Endothelial cell of hepatic sinusoid (primary cell): ENCODE results near the gene CBX5.
"Not testable (repeated sequence)": the region's sequence is repeated elsewhere in the genome, so short reads cannot be mapped to it uniquely, and the experiment has no call there.

Experiments
- in situ Hi-C: cut with HindIII; loops from 2 replicates; pipeline ENCODE4 v1.10.0; 2017; ENCODE audit warnings: low sequenced_read_pairs

Gene CBX5

DNA sequence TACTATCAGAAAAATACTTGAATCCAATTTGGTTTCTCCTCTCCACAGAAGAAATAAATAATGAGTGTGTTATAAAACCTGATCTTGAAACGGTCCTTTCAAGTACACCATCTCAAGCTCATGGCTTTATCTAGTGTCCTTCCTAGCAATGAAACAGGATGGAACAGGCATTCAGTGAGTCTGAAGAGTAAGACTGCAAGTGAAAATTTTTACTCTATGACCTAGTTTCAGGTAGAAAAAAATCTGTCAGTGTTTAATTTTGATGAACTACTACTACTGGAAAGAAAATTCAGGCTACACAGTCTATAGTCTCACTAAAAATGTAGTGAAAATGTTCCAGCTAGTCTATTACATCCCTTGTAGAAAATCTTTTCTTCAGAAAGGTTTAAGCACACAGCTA is 7.7 kb downstream of the CBX5 start:
- in situ Hi-C loops = no loop called here

DNA sequence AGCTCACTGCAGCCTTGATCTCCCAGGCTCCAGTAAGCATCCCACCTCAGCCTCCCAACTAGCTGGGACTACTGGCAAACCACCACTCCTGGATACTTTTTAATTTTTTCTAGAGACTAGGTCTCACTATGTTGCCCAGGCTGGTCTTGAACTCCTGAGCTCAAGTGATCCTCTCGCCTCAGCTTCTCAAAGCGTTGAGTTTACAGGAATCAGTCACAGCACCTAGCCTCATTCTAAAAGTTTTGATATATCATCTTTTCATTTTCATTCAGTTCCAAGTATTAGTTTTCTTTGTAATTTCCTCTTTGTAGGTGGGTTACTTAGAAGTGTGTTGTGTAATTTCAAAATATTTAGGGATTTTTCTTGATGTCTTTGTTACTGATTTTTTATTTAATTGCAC is 9.6 kb downstream of the CBX5 start:
- in situ Hi-C loops = no loop called here

DNA sequence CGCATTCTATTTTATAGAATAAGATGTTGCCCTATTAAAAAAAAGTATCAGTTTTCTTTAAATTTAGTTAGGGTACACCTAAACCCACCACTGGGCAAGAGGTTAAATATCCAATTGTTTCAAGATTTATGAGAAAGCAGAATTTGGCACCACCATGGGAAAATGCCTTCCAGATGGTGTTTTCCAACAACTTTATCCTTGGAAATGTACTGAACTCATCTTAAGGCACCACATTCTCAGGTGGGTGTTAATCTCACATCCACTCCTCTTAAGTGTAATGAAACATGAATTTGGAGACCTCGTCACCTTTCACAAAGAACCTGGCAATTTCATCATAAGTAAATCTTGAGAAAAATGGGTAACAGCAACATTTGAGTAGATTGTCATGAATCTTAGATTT is 13.1 kb downstream of the CBX5 start:
- in situ Hi-C loops = no loop called here

DNA sequence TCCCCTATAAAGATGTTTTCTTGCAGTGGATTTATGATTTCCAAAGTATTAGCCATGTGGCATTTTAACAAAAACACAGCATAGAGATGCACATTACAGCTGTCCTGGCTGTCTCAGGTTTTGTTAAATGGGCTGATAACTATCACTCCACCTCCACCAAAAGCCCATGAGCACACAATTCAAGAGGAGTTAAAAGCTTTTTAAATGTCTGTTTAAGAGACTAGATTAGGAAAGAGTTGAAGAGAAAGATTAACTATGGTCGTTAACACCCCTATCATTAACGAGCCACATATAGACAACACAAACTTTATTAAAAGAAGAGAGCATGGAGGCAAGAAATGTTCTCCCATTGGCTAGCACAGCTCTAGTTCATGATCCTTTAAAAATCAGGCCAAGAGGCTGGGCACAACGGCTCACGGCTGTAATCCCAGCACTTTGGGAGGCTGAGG is 14.5 kb downstream of the CBX5 start:
- in situ Hi-C loops = no loop called here

DNA sequence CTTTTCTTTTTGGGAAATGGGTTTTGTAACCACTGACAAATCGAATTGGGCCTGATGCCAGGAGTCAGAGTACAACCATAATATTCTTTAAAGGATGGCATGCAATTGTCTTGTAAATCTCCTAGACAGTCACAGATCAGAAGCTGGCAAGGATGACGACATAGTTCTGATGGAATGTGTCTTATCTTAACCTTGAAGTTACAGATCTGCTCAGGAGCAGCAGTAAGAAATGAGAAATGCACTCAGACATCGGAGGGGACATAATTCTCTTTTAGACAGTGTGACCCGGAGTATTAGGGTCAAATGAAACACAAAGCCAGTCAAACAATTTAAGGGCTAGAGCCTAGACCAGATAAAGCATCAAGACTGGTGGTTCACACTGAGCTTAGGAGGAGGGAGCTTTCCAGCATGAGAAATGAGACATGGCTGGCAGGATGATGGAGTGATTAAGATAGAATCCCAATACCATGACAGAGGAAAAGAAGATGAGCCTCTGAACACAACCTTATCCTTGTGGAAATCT is 17.5 kb downstream of the CBX5 start:
- in situ Hi-C loops = no loop called here

DNA sequence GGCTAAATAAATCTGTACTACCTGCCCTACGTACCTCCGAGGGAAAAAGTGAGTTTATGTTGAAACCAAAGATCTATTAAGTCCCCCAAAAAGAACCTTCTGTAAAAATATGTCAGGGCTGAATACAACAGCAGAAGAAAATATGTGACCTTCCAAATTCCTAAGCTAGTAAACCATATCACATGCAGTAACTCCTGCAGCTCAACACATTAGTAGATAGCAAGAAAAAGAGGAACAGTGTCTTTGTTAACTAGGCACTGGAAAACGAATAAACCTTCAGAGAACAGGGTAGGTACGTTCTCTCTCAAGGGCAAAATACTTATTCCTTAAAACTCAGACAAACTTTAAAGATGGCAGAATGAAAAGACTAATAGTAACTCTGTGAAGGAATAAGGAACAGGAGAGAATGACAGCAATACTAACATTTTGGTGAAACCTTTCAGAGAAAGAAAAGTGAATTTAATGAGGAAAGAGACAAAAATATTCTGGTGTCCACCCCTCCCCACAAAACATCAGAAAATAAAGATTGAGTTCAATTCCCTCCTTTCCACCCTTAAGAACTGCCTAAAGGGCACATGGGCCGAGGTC is 18.0 kb downstream of the CBX5 start:
- in situ Hi-C loops = no loop called here

DNA sequence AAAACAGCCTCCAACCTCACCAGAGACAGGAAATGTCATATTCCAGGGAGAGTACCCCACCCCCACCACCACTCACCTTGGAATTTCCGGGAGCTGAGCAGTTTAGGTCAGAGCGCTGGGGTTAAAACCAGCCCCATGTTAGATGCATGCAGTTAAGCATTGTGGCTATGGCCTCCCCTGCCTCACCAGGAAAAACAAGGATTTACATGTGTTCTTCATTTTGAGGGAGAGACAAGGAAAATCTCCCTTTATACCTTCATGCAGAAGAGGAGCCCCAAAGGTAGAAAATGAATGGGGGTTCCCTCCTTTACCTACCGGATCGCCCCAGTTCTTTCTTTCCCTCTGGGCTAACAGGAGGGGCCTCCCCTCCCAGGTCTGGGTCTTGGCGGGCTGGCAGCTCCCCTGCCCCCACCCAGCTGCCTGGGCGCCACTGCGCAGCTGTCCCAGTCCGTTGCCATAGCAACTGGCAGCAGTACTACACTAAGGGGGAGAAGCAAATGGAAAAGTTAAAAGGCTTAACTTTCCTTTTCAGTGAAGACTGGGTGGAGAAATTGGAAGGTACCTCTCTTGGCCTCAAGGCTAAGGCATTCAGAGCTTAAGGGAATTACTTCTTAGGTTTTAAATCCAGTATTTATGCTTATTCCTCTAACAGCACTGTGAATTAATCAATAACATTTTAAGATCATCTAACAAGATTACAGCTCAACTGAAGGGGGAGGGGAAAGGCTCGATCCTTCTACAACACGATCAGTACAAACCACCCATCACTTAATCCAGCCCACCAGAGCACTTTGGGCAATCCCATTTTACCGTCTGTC is 20.5 kb downstream of the CBX5 start:
- in situ Hi-C loops = no loop called here

DNA sequence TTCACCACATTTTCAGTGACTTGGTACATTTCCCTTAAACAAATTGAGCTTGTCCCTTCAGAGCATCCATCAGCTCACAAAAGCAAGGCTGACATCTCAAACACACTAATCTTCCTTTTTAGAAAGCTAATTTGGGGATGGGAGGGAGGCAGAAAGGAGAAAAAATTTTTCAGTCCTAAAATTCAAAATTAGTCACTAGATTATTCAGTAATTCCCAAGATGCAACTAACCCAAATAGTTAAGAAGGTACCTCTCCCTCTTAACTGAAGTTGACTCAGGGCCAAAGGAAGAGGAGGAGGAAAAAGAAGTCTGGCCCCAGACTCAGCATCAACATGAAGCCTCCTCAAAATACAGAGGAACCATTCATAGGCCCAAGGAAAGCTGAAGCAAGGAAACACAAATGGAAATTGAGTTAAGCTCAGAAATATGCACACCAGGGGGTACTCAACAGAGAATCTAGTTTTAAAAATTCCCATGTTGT is 21.7 kb downstream of the CBX5 start:
- in situ Hi-C loops = no loop called here

DNA sequence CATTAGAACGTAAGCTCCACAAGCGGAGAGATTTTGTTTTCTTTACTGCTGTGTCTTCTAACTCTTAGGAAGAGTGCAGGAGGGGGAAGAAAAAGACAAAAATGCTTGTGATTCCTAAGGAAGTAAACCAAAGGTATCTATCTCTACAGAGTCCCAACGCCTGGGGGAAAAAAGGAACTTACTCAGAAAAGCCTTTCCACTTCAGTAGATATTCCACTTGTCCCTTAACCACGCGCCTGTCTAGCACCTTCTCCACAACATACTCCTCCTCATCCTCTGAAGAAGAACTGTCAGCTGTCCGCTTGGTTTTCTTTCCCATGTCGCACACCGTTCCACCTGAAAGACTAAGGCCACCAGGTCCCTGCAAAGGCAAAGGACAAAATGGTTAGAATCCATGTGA is 22.6 kb downstream of the CBX5 start:
- in situ Hi-C loops = no loop called here

DNA sequence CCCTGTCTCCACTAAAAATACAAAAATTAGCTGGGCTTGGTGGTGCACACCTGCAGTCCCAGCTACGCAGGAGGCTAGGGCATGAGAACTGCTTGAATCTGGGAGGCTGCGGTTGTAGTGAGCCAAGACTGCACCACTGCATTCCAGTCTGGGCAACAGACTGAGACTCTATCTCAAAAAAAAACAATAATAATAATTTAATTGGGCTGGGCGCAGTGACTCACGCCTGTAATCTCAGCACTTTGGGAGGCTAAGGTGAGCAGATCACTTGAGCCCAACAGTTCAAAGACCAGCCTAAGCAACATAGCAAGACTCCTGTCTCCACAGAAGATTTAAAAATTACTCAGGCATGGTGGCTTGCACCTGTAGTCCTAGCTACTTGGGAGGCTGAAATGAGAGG is 26.7 kb downstream of the CBX5 start:
- in situ Hi-C loops = no loop called here

DNA sequence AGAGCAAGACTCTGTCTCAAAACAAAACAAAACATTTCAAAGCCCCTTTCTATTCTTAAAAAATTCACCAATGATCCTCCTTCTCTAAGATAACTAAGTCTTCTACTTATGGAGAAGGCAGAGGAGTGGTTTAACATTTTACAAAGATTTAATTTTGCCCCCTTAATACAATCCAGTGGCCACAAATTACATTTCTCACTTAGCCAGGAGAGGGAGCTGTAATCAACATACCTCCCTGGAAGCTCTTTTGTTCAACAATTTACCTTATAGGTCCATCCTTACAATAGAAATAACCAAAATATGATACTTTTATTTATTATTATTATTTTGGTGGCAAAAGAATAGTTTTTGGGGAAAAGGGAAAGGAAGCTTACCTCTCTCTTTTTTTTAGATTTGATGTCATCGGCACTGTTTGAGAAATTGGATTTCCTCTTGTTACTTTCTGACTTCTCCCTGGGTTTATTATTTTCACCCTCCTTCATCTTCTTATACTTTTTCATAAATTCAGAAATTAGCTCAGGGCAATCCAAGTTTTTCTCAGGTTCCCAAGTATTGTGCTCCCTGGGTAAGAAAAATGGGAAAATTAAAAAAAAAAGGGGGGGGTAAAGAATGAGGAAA is 28.1 kb downstream of the CBX5 start:
- in situ Hi-C loops = no loop called here

DNA sequence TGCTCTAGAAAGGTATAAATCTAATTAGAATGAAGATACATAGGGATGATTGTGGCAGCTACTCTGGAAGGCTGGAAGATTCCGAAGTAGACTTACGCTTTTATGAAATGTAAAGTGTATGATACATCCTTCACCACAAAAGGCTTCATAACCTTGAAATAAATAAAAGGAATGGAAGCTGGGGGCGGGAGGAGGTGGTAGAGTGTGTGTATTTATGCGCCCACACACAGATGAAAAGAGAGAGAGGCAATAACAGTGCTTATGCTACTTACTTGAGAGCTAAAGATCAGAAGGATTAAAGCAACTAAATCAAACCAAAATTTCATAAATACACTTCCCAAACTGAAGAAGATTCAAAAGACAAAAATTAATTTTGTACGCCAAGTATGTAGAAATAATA is 30.4 kb downstream of the CBX5 start:
- in situ Hi-C loops = no loop called here

DNA sequence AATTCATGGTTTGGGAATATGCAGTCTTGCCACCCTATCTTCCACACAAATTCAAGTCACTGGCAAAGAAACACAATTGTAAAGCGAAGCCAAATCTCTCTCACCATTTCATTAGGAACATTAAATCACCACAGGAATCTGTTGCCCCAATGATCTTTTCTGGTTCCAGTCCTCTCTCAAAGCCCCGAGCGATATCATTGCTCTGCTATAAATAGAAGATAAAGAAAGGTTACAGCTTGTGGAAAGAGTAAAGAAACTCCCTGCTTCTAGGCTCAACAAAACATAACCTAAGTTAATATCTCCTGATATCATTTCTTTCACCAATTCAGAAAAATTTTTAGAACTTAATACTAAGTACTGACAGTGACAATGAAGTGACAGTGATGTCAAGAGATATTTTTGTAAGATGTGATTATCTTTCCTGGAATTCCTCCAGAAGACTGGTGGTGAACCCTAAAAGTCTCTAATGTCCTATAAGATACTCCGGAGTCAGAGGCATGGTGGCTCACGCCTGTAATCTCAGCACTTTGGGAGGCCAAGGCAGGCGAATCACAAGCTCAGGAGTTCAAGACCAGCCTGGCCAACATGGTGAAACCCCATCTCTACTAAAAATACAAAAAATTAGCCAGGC is 33.8 kb downstream of the CBX5 start:
- in situ Hi-C loops = no loop called here

DNA sequence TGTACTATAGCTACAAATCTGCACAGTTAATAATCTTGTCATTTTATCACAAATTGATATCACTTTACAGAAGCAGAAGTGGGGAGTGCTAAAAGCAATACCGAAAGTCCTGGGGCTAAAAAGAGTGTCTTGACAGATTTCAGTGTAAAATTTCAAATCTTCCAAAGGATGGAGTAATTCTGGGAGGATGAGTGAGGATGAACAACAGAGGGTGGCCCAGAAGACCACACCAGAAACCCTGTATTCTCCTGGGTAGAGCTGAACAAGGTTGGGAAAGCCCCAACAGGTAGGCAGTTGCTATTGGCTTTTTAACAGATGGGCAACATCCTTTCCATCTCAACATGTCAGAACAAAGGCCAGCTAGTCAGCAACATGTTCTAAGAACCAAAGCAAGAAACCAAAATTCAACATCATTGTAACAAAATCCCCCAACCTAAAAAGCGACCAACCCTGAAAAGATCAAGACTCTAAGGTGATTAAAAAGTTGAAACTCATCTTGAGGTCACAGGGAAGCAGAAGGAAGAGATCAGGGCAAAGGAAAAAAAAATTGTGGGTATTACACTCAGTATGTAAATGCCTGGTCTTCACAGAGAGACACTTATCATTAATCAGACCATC is 38.8 kb downstream of the CBX5 start:
- in situ Hi-C loops = no loop called here

DNA sequence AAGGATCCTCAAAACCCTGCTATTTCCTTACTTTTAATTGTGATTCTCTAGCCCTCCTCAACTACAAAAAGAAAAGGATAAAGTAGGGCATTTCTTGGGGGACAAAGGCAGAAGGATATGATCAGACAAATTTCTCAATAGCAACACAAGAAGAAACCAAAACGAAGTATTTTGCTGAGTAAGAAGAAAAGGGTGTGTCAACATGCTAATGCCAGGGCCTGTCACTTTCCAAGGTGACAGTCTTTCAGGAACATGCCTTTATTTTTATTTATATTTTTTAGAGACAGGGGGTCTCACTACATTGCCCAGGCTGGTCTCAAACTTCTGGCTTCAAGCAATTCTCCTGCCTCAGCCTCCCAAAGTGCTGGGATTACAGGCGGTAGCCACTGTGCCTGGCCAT is 39.8 kb downstream of the CBX5 start:
- in situ Hi-C loops = no loop called here

DNA sequence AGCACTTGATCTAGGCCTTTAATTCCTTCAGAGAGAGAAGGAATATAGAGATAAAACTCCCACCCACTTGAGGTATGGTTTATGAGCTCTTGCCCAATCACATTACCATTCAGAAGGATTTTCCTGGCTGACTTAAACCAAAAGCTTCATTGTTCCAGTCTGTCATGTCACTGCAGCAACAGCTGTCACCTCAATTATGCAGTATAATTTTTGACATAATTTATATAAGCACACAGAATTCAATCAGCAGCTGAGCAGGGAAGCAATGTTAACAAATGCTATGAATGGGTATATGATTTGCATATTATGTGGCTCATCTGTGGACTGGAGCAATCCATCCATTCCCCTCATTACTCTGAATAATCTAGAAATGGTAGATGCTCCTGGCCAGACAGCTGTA is 40.3 kb downstream of the CBX5 start:
- in situ Hi-C loops = loop anchor here (5.0 kb wide), 1 partner anchor 98 kb away; no protein-coding TSS in a partner anchor

DNA sequence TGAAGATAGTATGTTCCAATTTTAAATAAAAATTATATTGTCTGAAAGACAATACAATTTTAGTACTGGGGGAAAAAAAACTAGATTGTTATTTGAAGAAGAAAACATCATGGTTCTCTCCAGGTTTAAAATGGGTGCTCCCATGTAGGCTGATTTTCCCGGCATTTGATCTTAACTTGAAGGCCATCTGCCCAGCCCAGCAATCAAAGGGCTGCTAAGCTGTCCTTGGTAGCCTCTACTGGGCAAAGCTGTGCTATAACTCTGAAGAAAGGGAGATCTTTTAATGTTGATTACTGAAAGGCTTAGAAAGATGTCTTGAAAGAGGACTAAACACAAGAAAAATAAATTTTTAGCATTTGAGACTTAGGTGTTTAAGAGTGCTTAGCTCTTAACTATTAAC is 41.4 kb downstream of the CBX5 start:
- in situ Hi-C loops = loop anchor here (5.0 kb wide), 1 partner anchor 99 kb away; no protein-coding TSS in a partner anchor

DNA sequence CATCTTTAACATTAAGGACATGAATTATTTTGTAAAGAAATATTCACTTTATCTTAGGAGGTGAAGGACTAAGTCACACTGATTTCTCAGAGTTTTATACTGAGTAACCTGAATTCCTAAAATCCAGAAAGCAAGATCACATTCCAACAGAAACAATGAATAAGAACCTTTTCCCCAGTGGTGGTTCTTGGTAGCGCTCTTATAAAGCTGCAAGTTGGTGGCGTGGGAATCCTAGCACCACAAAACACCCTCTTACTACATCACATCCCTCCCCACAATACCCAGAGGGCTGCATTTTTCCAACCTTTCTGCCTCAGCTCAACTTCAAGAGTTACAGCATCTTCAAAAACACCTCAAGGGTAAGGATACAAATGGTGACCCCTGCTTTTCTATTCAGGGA is 47.1 kb downstream of the CBX5 start:
- in situ Hi-C loops = no loop called here

DNA sequence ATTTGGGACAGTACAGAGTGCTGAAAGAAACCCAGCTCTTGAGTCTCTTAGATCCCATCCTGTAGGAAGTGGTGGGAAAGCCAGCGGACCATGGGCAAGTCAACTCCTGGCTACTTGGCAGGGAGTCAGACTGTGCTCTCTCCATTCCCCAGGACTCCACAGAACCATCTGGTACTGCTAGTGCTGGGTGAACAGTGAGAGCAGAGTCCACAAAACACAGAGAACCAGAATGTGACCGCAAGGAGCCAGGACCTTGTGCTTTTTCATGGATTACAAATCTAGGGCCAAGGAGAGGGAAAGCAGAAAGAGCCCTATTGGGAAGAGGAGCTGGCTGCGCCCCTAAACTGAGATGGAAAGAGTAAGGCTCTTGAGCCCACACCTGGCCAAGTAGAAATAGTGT is 48.7 kb downstream of the CBX5 start:
- in situ Hi-C loops = not testable (repeated sequence)

DNA sequence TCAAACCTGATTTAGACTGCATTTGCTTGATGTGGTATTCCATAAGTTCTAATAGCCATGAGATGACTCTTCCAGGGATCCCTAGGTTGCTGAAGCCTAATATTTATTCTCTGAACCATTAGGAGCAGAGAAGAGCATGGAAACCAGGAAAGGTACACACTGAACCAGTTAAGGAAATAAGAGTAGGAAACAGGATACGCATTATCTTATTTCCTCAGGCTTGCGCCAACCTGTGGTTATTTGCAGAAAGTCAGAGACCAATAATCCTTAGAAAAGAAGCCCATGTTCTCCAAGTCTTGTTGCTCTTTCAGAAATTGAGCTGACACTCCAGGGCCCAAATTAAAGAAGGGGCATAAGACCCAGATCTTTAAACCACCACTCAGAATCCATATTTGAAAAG is 49.4 kb downstream of the CBX5 start:
- in situ Hi-C loops = no loop called here
